HG02610 (cell line): ENCODE results near the gene RPS6KA2.

ENCODE experiments used
- ATAC-seq: cut with Tn5 transposase; IDR thresholded peaks from one replicate; pipeline ENCODE4 v1.9.1; 2021; ENCODE audit warnings: mild to moderate bottlenecking, moderate library complexity; ENCODE audit not compliant: unreplicated experiment

The RPS6KA2 gene

GRCh38 chr6:166473886-166474571, 153.0 kb downstream of the RPS6KA2 start:
- no peak for ATAC-seq

GRCh38 chr6:166472636-166473035, 154.4 kb downstream of the RPS6KA2 start:
- ATAC-seq = no peak

GRCh38 chr6:166471797-166472260, 155.2 kb downstream of the RPS6KA2 start:
- no peak for ATAC-seq

DNA sequence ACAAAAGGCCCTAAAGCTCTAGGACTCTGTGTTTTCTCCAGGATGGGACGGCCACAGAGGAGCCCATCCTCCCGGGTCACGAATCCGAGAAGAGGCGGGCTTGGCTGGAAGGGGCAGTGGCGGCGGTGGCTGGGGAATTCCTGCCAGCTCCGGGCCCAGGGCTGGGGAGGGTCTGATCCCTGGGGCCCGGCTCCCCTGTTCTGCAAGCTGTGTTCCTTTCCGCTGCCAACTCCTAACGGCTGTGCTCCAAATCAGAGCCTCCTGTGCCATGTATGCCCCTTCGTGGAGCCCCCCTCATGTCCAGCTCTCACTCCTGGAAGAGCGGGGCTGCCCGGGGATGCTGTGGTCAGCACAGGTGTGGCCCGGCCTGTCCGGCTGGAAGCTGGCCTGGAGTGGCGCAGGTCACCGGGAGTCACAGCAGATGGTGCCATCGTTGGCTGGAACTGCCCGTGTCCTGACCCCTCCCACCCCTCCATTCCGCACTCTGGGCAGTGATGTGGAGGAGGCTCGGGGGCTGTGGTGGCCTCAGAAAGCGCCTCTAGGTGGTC, 156.1 kb downstream of the RPS6KA2 start:
- ATAC-seq = no peak

- no peak for ATAC-seq
Observed at GRCh38 chr6:166470029-166470862, 156.8 kb downstream of the RPS6KA2 start.

DNA sequence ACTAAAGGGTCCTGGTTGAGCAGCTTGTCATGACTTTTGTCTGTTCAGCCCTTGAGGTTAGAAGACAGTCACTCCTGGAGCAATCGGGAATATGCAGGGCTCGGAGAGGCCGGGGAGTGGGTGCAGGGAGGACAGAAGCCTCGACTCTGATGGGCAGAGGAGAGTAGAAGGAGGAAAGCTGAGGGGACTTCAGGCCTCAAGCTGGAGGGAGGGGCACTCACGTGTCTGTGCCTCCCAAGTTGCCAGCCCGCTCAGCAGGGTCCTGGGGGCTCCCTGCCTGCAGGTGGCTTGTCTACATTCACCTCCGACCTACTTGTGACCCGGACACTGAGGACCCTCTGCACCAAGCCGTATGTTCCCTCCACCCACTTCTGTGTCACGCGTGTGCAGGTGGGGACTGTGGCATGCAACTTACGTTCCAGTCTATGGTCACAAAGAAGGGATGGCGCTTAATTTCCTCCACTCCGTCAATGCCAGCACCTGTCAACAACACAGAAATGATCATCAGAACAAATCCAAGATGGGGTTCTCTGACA, 157.6 kb downstream of the RPS6KA2 start:
- ATAC-seq = no peak

DNA sequence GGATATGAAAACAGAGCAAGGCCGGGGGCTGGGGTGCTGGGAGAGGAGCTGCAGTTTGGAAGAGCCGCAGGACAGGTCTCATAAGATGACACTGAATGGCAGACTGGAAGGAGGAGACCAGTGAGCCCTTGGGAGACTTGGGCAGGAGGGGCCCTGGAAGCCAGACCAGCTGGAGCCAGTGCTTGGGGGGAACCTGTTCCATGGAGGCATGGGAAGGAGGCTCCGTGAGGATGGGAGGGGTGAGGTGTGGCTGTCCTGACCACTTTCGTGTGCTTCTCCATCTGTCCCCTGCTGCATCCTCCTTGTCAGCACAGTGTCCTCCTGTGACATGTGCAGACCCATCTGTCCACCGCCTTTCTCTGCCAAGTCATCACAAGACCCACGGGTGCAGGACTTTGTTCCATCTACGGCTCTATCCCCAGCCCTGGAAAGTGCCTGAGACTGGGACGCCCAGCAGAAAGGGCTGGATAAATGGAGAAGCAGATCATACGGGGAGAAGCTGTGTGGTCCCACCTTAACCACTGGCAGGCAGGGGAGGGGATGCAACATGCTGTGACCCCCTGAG, 159.5 kb downstream of the RPS6KA2 start:
- ATAC-seq = no peak

- no peak for ATAC-seq
Observed at GRCh38 chr6:166466178-166467122, 160.6 kb downstream of the RPS6KA2 start.

GRCh38 chr6:166465671-166466087, 161.4 kb downstream of the RPS6KA2 start:
- no peak for ATAC-seq

GRCh38 chr6:166465003-166465399, 162.1 kb downstream of the RPS6KA2 start:
- no peak for ATAC-seq

- ATAC-seq = no peak
Observed at GRCh38 chr6:166464068-166465002, 162.7 kb downstream of the RPS6KA2 start.

DNA sequence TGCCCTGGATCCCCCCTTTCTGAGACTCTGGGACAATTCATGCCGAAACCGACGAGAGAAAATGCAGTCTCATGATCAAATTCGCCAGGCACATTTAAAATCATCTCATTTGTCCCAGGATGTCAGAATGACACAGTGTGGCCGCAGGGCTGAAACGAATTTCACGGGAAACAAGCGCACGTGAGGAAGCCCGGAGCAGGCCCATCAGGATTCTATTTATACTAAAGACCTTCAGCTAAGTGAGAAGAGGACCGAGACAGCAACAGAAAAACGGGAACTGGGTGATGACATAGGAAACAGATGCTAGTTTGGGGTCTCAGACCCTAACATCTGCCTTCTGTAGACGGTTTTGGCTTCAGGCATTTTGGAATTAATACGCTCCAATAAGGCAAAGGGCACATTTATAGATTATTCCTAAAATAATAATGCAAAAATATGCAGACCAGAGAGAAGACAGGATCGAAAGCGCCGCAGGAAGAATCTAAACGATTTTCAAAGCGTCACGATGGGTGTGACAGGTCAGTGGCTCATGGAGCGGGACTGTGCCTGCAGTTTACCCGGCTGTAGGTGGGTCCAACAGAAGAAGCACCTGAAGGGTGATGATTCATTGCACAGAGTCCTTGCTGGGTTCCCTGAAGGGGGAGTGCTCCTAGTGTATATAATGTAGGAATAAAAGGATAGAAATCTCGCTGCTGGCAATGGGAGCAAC, 163.5 kb downstream of the RPS6KA2 start:
- no peak for ATAC-seq

DNA sequence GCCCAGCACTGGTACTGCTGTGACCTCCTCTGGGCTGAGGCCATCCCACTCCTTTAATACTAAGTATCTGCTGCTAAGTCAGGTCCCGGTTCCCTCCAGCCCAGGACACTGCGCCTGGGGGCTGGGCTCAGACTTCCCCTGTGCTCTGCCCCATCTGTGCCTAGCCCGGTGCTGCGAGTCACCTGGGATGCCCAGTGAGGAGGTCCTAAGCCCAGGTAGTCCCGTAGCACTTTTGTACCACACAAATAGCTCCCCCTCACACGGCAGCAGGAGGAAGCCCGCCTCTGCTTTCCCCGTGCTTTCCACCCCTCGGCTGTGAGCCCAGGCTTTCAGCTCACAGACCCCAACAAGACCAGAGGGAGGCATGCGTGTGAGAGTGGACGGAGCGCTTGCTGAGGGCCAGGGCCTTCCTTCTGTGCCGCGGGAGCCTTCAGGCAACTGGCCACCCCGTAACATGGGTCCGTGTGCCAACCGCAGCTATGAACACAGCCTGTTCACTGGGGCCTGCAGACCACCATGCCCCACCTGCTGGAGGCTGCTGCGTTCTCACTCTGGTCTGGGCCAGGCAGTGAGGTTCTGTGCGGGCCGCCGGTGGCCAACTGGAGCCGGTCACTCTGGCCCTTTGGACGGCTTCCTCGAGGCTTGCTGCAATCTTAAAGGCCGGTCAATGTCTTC, 164.5 kb downstream of the RPS6KA2 start:
- ATAC-seq = no peak

DNA sequence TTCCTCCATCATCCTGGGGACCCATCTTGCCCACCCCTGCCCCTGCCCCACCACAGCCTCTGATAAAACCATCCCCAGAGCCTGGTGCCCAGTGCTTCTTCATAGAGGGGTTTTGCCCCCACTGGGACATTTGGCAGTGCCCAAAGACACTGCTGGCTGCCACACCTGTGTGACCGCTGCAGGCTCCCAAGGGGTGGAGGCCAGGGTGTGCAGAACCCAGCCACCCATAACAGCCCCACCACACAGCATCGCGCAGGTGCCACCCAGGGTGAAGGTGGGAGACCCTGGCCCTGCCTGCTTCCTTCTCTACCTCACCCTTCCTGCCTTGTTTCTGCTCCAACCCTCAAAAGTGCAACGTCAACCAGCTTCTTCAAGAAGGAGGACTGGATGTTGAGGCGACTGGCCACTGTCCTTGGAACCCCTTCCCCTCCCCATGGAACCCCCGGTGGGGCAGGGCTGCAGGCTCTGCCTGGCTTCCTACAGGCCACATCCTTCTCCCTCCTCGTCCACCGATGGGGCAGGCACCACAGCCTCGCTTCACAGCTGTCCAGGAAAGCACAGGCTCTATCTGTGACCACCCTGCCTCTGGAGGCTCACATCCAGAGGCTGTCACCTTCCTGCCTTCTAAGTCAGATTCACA, 165.1 kb downstream of the RPS6KA2 start:
- no peak for ATAC-seq

DNA sequence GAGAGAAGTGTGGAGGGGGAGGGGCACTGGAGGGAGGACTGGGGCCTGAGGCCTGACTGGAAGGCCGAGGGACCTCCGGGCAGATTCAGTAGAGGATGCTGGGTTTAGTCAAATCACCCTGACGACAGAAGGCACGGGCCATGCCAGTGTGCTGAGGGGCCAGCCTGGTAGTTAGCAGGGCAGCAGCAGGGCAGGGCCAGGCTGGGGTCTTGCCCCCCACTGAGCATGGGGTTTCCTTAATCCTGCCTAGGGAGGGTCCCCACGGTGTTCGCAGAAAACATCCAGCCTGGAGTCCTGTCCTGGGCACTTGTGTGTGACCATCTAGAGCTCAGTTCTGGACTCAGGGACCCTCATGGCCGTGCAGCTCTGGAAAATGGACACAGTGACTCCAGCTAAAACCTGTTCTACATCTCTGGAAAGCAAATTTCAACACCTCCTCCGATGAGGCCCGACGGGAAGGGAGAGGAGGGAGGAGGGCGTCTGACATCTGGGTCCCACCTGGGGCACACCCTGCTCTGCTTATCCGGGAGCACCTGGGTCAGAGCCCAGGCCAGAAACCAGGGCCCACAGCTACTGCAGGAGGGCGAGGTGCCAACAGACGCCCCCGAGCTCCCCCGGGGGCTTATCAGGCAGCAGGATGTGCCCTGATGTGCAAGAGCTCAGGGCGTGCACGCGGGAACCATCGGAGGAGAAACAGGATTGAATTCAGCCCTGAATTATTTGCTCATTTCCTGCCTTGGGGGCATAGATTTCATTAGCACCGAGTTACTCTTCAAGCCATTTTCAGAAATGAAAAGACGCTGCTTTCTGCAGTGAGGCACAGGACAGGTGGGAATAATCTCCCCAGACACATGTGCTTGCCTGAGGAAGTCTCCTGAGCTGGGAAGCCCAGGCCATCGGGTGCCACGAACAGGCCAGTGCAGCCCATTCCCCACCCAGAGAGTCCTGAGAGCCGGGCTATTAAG, 166.3 kb downstream of the RPS6KA2 start:
- no peak for ATAC-seq

DNA sequence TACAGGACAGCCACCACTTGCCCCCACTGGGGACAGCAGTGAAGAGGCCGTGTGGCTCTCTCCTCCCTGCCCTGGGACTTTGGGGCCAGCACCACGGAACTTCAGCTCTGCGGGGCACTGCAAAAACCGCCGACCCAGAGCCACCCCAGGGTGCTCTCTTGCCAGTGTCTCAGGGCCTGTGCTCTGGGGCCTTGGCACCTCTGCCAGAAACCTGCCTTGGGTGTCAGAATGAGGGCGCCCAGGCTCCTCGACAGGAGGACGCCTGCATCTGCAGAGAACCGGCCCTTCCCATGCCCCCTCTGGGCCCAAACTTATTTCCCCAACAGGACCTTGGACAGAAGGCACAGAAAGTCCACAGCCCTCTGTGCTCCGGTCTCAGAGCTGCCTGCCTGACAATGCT, 167.1 kb downstream of the RPS6KA2 start:
- ATAC-seq = no peak
